HepG2 (cell line): Measurements from ENCODE around the gene ITGB2. TPM values are rescaled to one million over a fixed set of nuclear protein-coding genes. Genes with fewer than 3 reads are reported as not detected.

Source experiments
- ATAC-seq: fragments of 200-7000 bp; cut with Tn5 transposase; 3 replicates; pipeline ENCODE4 v1.9.1; 2020; ENCODE audit warnings: mild to moderate bottlenecking, moderate library complexity
- BruUV-seq: library from RNA; stranded (reverse); fragments of 400-500 nt; replicated peaks from 2 replicates; lab custom pipeline; 2021; lab: Mats Ljungman, UMichigan
- CTCF ChIA-PET: fragments of 300-600 bp; formaldehyde crosslinking; extraction: SDS; loops from one replicate; lab custom pipeline; 2021; ENCODE audit warnings: low total read pairs, inconsistent platforms, low intra/inter-chr PET ratio; lab: Yijun Ruan, JAX
- POLR2A ChIA-PET: fragments of 350-600 bp; sonication (Branson Sonifier 250); formaldehyde crosslinking; loops from one replicate; lab custom pipeline; 2020; ENCODE audit warnings: antibody characterized with exemption, inconsistent platforms; lab: Yijun Ruan, JAX
- DNase-seq: peaks from one replicate; pipeline ENCODE4 v3.0.0-alpha.2; 2015; ENCODE audit warnings: low spot score
- FAIRE-seq: peaks from 3 replicates; lab custom pipeline; 2011; peaks lifted over from hg19 to GRCh38; lab: Jason Lieb, UNC
- H2AFZ ChIP-seq: one replicate; pipeline ENCODE4 v1.6.1; 2011; ENCODE audit warnings: low read length, inconsistent platforms
- H3K27ac ChIP-seq: fragments of 300-600 bp; 3 replicates; pipeline ENCODE4 v1.8.0; 2011; ENCODE audit warnings: mixed run types, mild to moderate bottlenecking, mixed read lengths, low read length, inconsistent platforms; ENCODE audit not compliant: insufficient read depth; ENCODE audit errors: extremely low read length
- H3K27me3 ChIP-seq, 2 experiments: fragments of 200-600 bp in 1 of 2; 2 replicates in 1 of 2; 3 replicates in 1 of 2; pipeline versions ENCODE4 v1.6.0 to v1.8.0; 2011; ENCODE audit warnings: low read length in 2 of 2, mild to moderate bottlenecking in 2 of 2, moderate library complexity in 2 of 2, inconsistent platforms in 1 of 2; ENCODE audit not compliant: insufficient read depth in 2 of 2, control insufficient read depth in 1 of 2
- H3K36me3 ChIP-seq, 2 experiments: fragments of 200-600 bp in 1 of 2; replicated peaks in 1 of 2; 2 replicates in 1 of 2; 3 replicates in 1 of 2; pipeline versions ENCODE4 v1.5.1 to v1.8.0; 2011; ENCODE audit warnings: low read length in 2 of 2, inconsistent platforms in 1 of 2; ENCODE audit not compliant: insufficient read depth in 2 of 2, control insufficient read depth in 1 of 2
- H3K4me1 ChIP-seq: 2 replicates; pipeline ENCODE4 v1.5.1; 2012; ENCODE audit warnings: low read length, inconsistent platforms; ENCODE audit not compliant: insufficient read depth
- H3K4me2 ChIP-seq: 2 replicates; pipeline ENCODE4 v1.6.0; 2011; ENCODE audit warnings: low read depth, low read length, inconsistent platforms
- H3K4me3 ChIP-seq, 3 experiments: fragments of 200-600 bp in 1 of 3; sonication (generic), shearing (Covaris generic) in 1 of 3; replicated peaks in 1 of 3; 2 replicates each; pipeline ENCODE4 v1.5.1; 2011 to 2016; ENCODE audit warnings: low read length in 3 of 3, inconsistent platforms in 2 of 3, low read depth in 2 of 3, mild to moderate bottlenecking in 2 of 3, control low read depth in 1 of 3, mixed read lengths in 1 of 3; ENCODE audit not compliant: insufficient read depth in 1 of 3
- H3K79me2 ChIP-seq: one replicate; pipeline ENCODE4 v1.6.1; 2011; ENCODE audit warnings: low read length, inconsistent platforms; ENCODE audit not compliant: insufficient read depth
- H3K9ac ChIP-seq: 2 replicates; pipeline ENCODE4 v1.6.0; 2011; ENCODE audit warnings: mild to moderate bottlenecking, low read depth, low read length, inconsistent platforms; ENCODE audit not compliant: insufficient read depth
- H3K9me3 ChIP-seq: 2 replicates; pipeline ENCODE4 v1.5.1; 2012; ENCODE audit warnings: mild to moderate bottlenecking, low read length
- H4K20me1 ChIP-seq: 2 replicates; pipeline ENCODE4 v1.6.0; 2011; ENCODE audit warnings: inconsistent platforms, mild to moderate bottlenecking, low read length, moderate library complexity; ENCODE audit not compliant: insufficient read depth
- CBX2 ChIP-seq, 2 experiments: fragments of 200-600 bp in 1 of 2; sonication (generic); formaldehyde crosslinking in 1 of 2; IDR thresholded peaks; 2 replicates each; pipeline versions ENCODE4 v1.7.0 to v1.8.1; 2018 to 2022; ENCODE audit warnings: low read depth in 2 of 2, low read length in 1 of 2, mild to moderate bottlenecking in 1 of 2, missing genetic modification reagents in 1 of 2
- DMTF1 ChIP-seq: sonication (generic); formaldehyde crosslinking; IDR thresholded peaks from 2 replicates; pipeline ENCODE4 v1.4.0; 2020; ENCODE audit warnings: mild to moderate bottlenecking, missing genetic modification reagents
- HDAC1 ChIP-seq: sonication (generic); formaldehyde crosslinking; IDR thresholded peaks from 2 replicates; pipeline ENCODE4 v1.5.1; 2020; ENCODE audit warnings: mild to moderate bottlenecking, missing genetic modification reagents
- HNRNPLL ChIP-seq: fragments of 200-400 bp; formaldehyde crosslinking; IDR thresholded peaks from 2 replicates; pipeline ENCODE4 v1.6.1; 2017; ENCODE audit warnings: mild to moderate bottlenecking, low read depth, low read length; ENCODE audit not compliant: poor library complexity, severe bottlenecking
- MIER3 ChIP-seq: IDR thresholded peaks from 2 replicates; pipeline ENCODE4 v1.6.1; 2016; ENCODE audit warnings: missing compliant biosample characterization, borderline replicate concordance
- NAIF1 ChIP-seq: sonication (generic); formaldehyde crosslinking; IDR thresholded peaks from 2 replicates; pipeline ENCODE4 v1.5.0; 2020; ENCODE audit warnings: mild to moderate bottlenecking, missing genetic modification reagents, borderline replicate concordance
- NONO ChIP-seq, 2 experiments: fragments of 450-650 bp in 1 of 2; sonication (generic) in 1 of 2; formaldehyde crosslinking in 1 of 2; IDR thresholded peaks in 1 of 2; conservative IDR thresholded peaks in 1 of 2; 2 replicates each; pipeline versions ENCODE4 v1.6.1 to v1.8.0; 2017 to 2022; ENCODE audit warnings: mild to moderate bottlenecking in 1 of 2, missing genetic modification reagents in 1 of 2, moderate library complexity in 1 of 2
- PBX3 ChIP-seq: sonication (generic); formaldehyde crosslinking; IDR thresholded peaks from 2 replicates; pipeline ENCODE4 v1.8.1; 2023; ENCODE audit warnings: missing genetic modification reagents, inconsistent platforms, borderline replicate concordance
- REL ChIP-seq: sonication (generic); formaldehyde crosslinking; conservative IDR thresholded peaks from 2 replicates; pipeline ENCODE4 v1.8.0; 2022; ENCODE audit warnings: mild to moderate bottlenecking, missing genetic modification reagents, moderate library complexity
- SETDB1 ChIP-seq: sonication (generic); formaldehyde crosslinking; IDR thresholded peaks from 2 replicates; pipeline ENCODE4 v1.5.1; 2020; ENCODE audit warnings: missing genetic modification reagents, mild to moderate bottlenecking, borderline replicate concordance
- ZKSCAN8 ChIP-seq: IDR thresholded peaks from 2 replicates; pipeline ENCODE4 v1.6.1; 2016; ENCODE audit warnings: borderline replicate concordance, missing genetic modification reagents, missing compliant biosample characterization
- ZNF24 ChIP-seq: fragments of 450-650 bp; IDR thresholded peaks from 2 replicates; pipeline ENCODE4 v1.6.1; 2017; ENCODE audit warnings: antibody characterized with exemption, mild to moderate bottlenecking
- ZNF274 ChIP-seq: sonication (generic); formaldehyde crosslinking; IDR thresholded peaks from 2 replicates; pipeline ENCODE4 v1.5.1; 2020; ENCODE audit warnings: mild to moderate bottlenecking, missing genetic modification reagents
- ZNF678 ChIP-seq: sonication (generic); formaldehyde crosslinking; IDR thresholded peaks from 2 replicates; pipeline ENCODE4 v1.4.0; 2020; ENCODE audit warnings: mild to moderate bottlenecking, missing genetic modification reagents
- ZNF746 ChIP-seq: sonication (generic); formaldehyde crosslinking; IDR thresholded peaks from 2 replicates; pipeline ENCODE4 v1.8.0; 2022; ENCODE audit warnings: mild to moderate bottlenecking, missing genetic modification reagents
- ZNF770 ChIP-seq: sonication (generic); formaldehyde crosslinking; IDR thresholded peaks from 2 replicates; pipeline ENCODE4 v1.5.0; 2020; ENCODE audit warnings: mild to moderate bottlenecking, missing genetic modification reagents
- WGBS: methylation state at CpG from one replicate; pipeline ENCODE4 v1.1.6; 2017; ENCODE audit warnings: low lambda C conversion rate; 5-methylcytosine and 5-hydroxymethylcytosine counted together
- in situ Hi-C: cut with HindIII; loops from 2 replicates; pipeline ENCODE4 v1.10.0; 2017; ENCODE audit warnings: low pct_unique_long_range_greater_than_20kb; ENCODE audit not compliant: extremely low pct_ligation_motif_present
- intact Hi-C: fragments of 100-400 bp; cut with micrococcal nuclease; formaldehyde crosslinking; loops from one replicate; pipeline ENCODE4 v1.10.0; 2022; ENCODE audit not compliant: unreplicated experiment
- polyA plus RNA-seq, 8 experiments: library from polyadenylated mRNA; depleted of rRNA in 3 of 8; stranded (reverse) in 7 of 8; unstranded in 1 of 8; fragments of >200 nt; fragmentation: Illumina TruSeq in 4 of 8; extraction: Trizol in 4 of 8; gene quantifications; 2 replicates each; pipeline versions ENCODE4 v1.2.1 to v1.2.3, GENCODE V29; 2011 to 2016; ENCODE audit warnings: low read depth in 4 of 8, missing spikeins in 1 of 8, mixed read lengths in 1 of 8; ENCODE audit not compliant: insufficient read depth in 1 of 8
- total RNA-seq, 5 experiments: library from RNA; depleted of rRNA; stranded (reverse); fragments of >200 nt; fragmentation: Illumina TruSeq; extraction: Trizol; gene quantifications; 2 replicates each; pipeline ENCODE4 v1.2.3, GENCODE V29; 2016; ENCODE audit warnings: low read depth in 1 of 5

The ITGB2 gene
- total and polyA plus RNA-seq, 2 of the 13 experiments (the other 11 are each of a cell fraction or from before 2014, with no cell fraction given): 4.2 to 18.0 TPM

- no peak for TF ChIP-seq DMTF1 (CRISPR knock-in tag)
- no peak for TF ChIP-seq ZKSCAN8
- TF ChIP-seq CBX2 (IDR thresholded peaks at IDR 0.05; ENCODE audit: low read depth, low read length): no peak
- TF ChIP-seq CBX2 (CRISPR knock-in tag; IDR thresholded peaks at IDR 0.05; ENCODE audit: low read depth): no peak
- no peak for TF ChIP-seq ZNF678 (CRISPR knock-in tag)
- TF ChIP-seq ZNF24: no peak
- no peak for TF ChIP-seq NAIF1
Measured at GRCh38 chr21:44969931-44970755, 49.4 kb upstream of the ITGB2 start (continued).

- POLR2A ChIA-PET: no interaction called here
- Histone ChIP-seq H3K4me1 (peaks cover 11% of the 10 kb centered on the region), H4K20me1 (no peaks in the 10 kb centered on the region), H3K4me2 (no peak overlapping the region), H3K4me3 (no peak overlapping the region), H3K27ac (no peak overlapping the region), H3K36me3 (peaks cover 18 to 51% of the 10 kb centered on the region in 2 experiments), H2AFZ (no peak overlapping the region), H3K27me3 (no peaks in the 10 kb centered on the region), H3K9ac (no peak overlapping the region), H3K79me2 (peaks cover 2% of the 10 kb centered on the region), H3K9me3 (no peaks in the 10 kb centered on the region)
- FAIRE-seq (no peak), DNase-seq (no peak), ATAC-seq (no peak)
- intact Hi-C loops: no loop called here
- in situ Hi-C loops: no loop called here
- WGBS: 97% methylated on average over 14 of the region's 20 CpGs
- BruUV-seq: no TSS peak
- CTCF ChIA-PET: no interaction called here
- TF ChIP-seq REL (CRISPR knock-in tag) (no peak), HDAC1 (CRISPR knock-in tag) (no peak), ZNF746 (no peak), PBX3 (CRISPR knock-in tag) (no peak), NONO (IDR thresholded peaks at IDR 0.05) (no peak), NONO (CRISPR knock-in tag; conservative IDR thresholded peaks at IDR 0.05) (no peak), ZNF770 (CRISPR knock-in tag) (no peak), HNRNPLL (no peak), ZNF274 (no peak), MIER3 (CRISPR knock-in tag) (no peak), SETDB1 (no peak)
Measured at GRCh38 chr21:44969066-44969670, 48.5 kb upstream of the ITGB2 start.
